Stimulated activated naive CD4-positive, alpha-beta T cell treated with Interleukin-2 at 50 U/mL for 16 hours (primary cell): ENCODE measurements around the gene PACS1.

Source experiments
- DNase-seq: peaks from one replicate; lab custom pipeline; 2025; lab: John Stamatoyannopoulos, UW

The PACS1 gene

GRCh38 chr11:66143264-66143566 lies 73.1 kb downstream of the PACS1 start:
- DNase-seq, result no peak

- DNase-seq, result no peak
Observed at GRCh38 chr11:66143996-66144678, 74.1 kb downstream of the PACS1 start.

- no peak for DNase-seq
Observed at GRCh38 chr11:66146074-66146473, 76.0 kb downstream of the PACS1 start.

GRCh38 chr11:66146940-66147339 lies 76.9 kb downstream of the PACS1 start:
- no peak for DNase-seq

GRCh38 chr11:66150140-66150539 lies 80.1 kb downstream of the PACS1 start:
- DNase-seq, result no peak

- DNase-seq, result no peak
Observed at GRCh38 chr11:66150725-66151124, 80.7 kb downstream of the PACS1 start.

- DNase-seq, result no peak
Observed at GRCh38 chr11:66151273-66151672, 81.2 kb downstream of the PACS1 start.

GRCh38 chr11:66154109-66154508 lies 84.0 kb downstream of the PACS1 start:
- DNase-seq, result no peak

- DNase-seq, result no peak
Observed at GRCh38 chr11:66155387-66156073, 85.5 kb downstream of the PACS1 start.

GRCh38 chr11:66157182-66157864 lies 87.3 kb downstream of the PACS1 start:
- no peak for DNase-seq

- no peak for DNase-seq
Observed at GRCh38 chr11:66158156-66158555, 88.1 kb downstream of the PACS1 start.

- no peak for DNase-seq
Observed at GRCh38 chr11:66159324-66159984, 89.4 kb downstream of the PACS1 start.

GRCh38 chr11:66160709-66161108 lies 90.6 kb downstream of the PACS1 start:
- no peak for DNase-seq

GRCh38 chr11:66168289-66168688 lies 98.2 kb downstream of the PACS1 start:
- no peak for DNase-seq

- DNase-seq, result peak; percentile 43
Observed at GRCh38 chr11:66172146-66172545, 102.1 kb downstream of the PACS1 start.

- DNase-seq, result no peak
Observed at GRCh38 chr11:66176650-66177049, 106.6 kb downstream of the PACS1 start.

GRCh38 chr11:66178183-66178582 lies 108.1 kb downstream of the PACS1 start:
- no peak for DNase-seq

GRCh38 chr11:66178871-66179270 lies 108.8 kb downstream of the PACS1 start:
- DNase-seq, result no peak

- DNase-seq, result no peak
Observed at GRCh38 chr11:66181632-66182315, 111.7 kb downstream of the PACS1 start.

GRCh38 chr11:66183494-66184048 lies 113.5 kb downstream of the PACS1 start:
- no peak for DNase-seq

GRCh38 chr11:66184728-66185127 lies 114.7 kb downstream of the PACS1 start:
- no peak for DNase-seq

GRCh38 chr11:66186470-66186869 lies 116.4 kb downstream of the PACS1 start:
- DNase-seq, result no peak
